HG03045 (cell line): ENCODE measurements around the gene DPH6.

ENCODE experiments used
- ATAC-seq: cut with Tn5 transposase; IDR thresholded peaks from one replicate; pipeline ENCODE4 v1.9.1; 2021; ENCODE audit warnings: mild to moderate bottlenecking, moderate library complexity; ENCODE audit not compliant: unreplicated experiment

DPH6 gene

GRCh38 chr15:35545316-35545823 lies 595 bp downstream of the DPH6 start:
- peak; percentile 19 for ATAC-seq

- ATAC-seq = no peak
Observed at GRCh38 chr15:35540885-35541284, 5.1 kb downstream of the DPH6 start.

GRCh38 chr15:35540021-35540420 lies 5.9 kb downstream of the DPH6 start:
- no peak for ATAC-seq

DNA sequence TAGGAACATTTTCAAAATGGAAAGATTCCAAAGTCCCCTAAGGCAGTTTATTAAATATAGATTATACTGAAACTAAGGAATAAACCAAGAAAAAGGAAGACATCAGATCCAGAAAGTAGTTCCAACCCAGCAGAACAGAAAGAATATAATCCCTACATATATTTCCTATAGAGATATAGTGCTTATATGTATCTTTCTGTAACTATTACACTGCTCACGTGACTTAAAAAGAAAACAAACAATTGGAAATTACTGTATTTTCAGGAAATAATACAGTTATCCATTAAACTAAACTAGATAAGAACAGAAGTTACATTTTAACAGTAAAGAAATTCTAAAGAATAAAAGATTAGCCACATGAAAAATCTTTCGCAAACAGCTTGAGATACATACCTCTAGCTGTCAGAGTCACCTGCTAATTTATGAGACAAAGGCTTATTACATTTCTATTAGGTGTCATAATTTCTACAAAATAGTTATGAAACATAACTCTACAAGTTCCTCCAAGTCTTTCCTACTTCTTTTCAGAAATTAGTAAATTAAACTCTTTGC lies 10.5 kb downstream of the DPH6 start:
- no peak for ATAC-seq

GRCh38 chr15:35533130-35534110 lies 12.5 kb downstream of the DPH6 start:
- ATAC-seq = no peak

DNA sequence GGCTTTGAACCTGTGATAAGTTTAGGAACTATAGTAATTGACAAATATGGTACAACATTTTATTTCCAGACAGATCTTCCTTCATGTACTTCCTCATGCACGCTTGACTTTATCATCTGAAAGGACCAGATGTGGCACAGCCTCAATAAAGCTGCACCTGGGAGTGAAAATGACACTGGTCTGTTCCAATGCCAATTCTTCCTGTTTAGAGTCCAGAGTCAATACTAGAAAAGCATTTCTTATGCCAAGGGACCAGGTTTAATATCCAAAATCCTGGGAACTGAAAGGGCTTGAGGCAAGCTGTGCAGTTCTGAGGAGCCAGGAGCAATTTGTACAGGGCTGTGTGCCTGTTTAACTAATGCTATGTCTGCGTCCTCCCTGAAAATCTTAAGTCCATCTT lies 15.3 kb downstream of the DPH6 start:
- ATAC-seq = no peak

DNA sequence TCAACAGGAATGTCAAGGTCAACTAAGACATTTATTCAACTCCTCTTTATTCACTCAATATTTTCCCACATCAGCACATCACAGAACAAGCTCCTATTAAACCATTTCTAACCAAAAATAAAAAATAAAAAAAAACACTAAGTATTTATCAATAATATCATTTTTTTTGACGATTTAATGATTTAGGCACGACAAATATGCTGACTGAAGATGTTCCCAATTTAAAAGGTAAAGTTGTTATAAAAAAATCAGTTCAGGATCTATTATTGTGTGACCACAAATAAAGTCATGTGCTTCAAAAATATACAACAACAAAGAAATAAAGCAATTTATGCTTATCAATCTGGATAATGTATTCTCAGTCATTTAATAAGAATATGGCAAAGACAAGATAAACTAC lies 16.2 kb downstream of the DPH6 start:
- ATAC-seq = no peak

DNA sequence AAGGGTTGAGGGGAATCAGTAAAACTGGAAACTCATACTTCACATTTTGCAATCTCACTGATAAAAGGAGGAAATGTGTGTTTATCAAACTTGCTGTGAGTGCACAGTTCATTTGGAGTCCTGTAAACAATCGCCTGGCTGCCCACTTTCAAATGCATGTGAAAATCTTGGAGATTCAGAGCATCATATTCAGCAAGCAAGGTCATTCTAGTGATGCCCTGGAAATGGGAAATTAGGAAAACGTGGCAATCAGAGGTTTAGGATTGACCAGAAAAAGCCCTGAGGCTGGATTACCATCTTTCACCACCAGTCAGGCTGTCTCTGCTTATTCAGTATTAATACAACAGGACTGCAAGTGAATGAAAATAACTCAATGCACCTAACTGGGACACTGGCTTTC lies 23.9 kb downstream of the DPH6 start:
- ATAC-seq = no peak

DNA sequence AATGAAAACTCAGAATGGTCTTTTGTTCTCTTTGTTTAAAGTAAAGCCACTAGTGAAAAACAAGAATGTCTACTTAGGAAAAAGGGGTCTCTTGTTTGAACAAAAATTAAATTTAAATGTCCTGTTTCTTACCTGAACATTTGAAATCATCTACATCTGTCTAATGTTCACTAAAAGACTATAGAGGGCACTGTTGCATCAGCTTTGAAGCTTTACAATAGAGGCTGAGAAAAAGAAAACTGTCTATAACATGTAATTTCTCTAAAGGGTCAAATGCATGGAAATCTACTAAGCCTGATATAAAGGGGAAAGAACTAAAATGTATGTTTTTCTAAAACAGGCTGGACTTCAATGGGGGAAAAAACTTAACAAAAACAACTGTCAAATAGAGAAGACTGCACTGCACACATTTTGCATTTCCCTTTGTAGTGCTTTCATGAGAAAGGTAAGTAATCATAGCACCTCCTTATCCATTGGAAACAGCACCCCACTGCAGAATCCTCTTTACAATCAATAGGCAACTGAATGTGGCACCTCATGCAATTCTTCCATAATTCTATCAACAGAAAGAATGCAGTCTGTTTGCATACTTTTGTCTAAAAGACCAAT lies 26.3 kb downstream of the DPH6 start:
- peak; percentile 64 for ATAC-seq

DNA sequence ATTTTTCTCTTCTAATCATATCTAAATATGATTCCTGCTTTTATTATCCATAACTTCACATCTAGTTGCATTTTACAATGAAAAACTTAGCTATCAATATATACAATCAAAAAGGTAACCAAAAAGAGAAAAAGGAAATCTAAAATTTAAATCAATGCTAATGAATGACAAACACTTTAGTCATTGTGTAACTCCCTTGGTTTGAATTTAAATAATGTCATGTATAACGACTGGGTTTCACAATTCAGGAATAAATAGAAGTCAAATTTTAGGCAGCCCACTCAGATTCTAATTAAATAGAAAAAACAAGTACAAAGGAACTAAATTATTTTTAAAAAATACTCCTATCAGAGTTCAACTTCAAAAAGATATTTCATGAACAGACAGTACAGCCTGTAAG lies 26.9 kb downstream of the DPH6 start:
- no peak for ATAC-seq

- ATAC-seq = no peak
Observed at GRCh38 chr15:35514759-35515158, 31.2 kb downstream of the DPH6 start.

GRCh38 chr15:35507932-35508638 lies 37.9 kb downstream of the DPH6 start:
- ATAC-seq = no peak

DNA sequence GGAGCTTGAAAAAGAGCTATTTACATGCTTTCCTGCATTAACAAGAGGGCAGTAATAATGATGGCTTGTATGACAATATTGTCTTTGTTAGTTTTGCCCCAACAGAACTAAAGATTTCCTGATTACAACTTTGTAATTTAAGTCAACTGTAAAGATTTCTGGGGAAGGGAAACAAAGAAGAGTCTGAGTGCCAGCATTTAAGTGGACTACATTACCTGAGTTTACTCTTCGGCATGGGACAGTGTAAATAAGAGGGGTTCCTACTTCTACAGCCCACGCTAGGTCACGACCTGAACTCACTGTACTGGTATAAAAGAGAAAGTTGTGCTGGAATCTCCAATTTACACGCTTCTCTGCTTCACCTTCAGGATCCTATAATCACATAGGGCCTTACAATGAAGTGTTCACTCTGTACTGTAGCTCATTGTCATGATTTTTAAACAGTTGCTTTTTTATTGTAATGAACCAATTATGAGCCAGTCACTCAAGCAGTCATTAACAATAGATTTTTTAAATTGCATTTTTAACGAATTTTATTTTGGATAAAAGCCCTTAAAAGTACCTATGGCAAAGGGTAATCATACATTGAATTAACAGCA lies 39.6 kb downstream of the DPH6 start:
- ATAC-seq = no peak

GRCh38 chr15:35505809-35506208 lies 40.2 kb downstream of the DPH6 start:
- no peak for ATAC-seq

DNA sequence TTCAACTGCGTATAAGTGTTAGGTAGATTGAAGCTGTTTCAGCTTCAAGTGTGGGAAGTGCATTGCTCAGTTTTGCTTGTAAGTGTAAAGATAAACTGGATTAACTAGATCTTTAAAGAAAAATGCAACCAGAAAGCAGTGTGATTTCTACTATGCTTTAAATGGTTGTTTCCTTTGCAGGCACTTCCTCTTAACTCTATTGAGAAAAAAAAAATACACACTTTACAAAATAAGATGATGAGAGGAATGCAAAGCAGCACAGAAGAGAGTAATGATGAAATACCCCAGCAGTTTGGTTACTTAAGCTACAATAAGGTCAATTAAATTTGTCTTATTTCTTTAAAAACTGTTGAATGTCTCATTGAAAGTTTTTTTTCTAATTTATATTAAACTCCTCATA lies 40.8 kb downstream of the DPH6 start:
- no peak for ATAC-seq

DNA sequence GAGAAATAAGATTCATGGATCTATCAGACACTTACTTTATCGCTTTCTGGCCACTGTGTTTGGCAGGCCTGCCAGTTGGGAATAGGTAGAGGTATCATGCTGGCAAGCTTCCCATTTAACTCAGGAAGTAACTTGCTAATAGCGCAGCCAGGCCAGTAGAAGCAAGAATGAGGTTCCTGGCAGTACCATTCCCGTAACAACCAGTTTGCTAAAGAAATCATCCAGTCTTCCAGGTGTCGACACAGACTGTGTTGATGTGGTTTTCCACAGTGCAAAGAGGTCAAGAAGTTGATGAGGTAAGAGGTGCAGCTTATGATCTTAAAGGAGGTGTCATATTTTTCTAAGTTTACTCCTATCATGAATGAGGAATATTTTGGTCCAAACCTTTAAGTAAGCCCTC lies 46.2 kb downstream of the DPH6 start:
- no peak for ATAC-seq

DNA sequence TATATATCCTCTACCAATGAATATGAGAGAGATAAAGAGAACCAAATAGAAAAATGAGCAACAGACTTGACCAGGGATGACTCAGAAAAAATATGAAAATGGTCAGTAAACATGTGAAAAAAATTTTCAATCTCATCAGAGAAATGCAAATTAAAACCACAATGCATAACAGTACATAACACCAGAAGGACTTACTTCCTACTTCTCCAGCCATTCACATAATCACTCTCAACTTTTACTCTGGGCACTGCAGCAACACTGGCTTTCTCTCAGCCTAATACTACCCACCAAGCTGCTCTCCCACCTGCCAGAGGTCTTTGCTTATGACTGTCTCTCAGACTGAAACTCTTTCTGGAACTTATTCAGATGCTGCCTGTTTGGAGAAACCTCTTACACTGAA lies 49.4 kb downstream of the DPH6 start:
- peak; percentile 99 for ATAC-seq

- ATAC-seq = no peak
Observed at GRCh38 chr15:35495080-35495479, 50.9 kb downstream of the DPH6 start.

- ATAC-seq = no peak
Observed at GRCh38 chr15:35491999-35492398, 54.0 kb downstream of the DPH6 start.

- no peak for ATAC-seq
Observed at GRCh38 chr15:35491173-35491572, 54.8 kb downstream of the DPH6 start.

GRCh38 chr15:35490511-35490910 lies 55.5 kb downstream of the DPH6 start:
- no peak for ATAC-seq
